Left colon (tissue), 2 donors: ENCODE results near the gene FIBIN. TPM values are rescaled to one million over a fixed set of nuclear protein-coding genes. Genes with fewer than 3 reads are reported as not detected.

Source experiments
- total RNA-seq, 2 donors: library from RNA; stranded (reverse); fragmentation: NEBNext Ultra II Directional; extraction: Animal tissue kit (Norgen Biotek cat#: 25700); gene quantifications; one replicate each; pipeline ENCODE4 v1.2.1, GENCODE V29; 2021
- donor health status: DM: no; HTN: no; CAD: no.
- donor health status: DM: yes; HTN: yes; CAD: no.

Gene FIBIN
- total RNA-seq, 2 donors from 2014 or later = 1.3 to 5.1 TPM

Other genes starting within 250 kb of the FIBIN start
- not detected for gene BBOX1, start 46.7 kb downstream of the FIBIN start, total RNA-seq